ENCODE results near the gene IRF8. TPM values are rescaled to one million over a fixed set of nuclear protein-coding genes. Genes with fewer than 3 reads are reported as not detected.

IRF8 gene
- total RNA-seq, 1 experiment from 2014 or later: 0.28 TPM

DNA sequence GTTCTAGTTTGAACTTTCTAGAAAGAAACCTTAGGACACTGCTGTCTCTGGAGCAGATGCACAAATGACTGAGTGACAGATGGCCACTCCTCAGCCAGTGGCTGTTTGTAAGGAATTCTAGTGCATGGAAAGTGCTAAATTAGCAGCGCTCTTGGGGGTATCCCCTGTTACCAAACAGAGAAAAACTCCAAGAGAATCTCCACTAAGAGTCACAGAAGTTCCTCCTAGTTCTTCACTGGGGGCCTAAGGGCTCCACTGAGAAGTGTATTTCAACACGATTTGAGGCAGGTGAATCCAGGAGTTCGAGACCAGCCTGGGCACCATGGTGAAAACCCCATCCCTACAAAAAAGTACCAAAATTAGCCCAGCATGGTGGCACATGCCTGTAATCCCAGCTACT is 18.1 kb upstream of the IRF8 start:
- no peak overlapping the region for H3K27ac ChIP-seq (ENCODE audit: insufficient read length, low read depth, low read length)
- no CpG with 5 or more reads among the region's 3 CpGs for WGBS (ENCODE audit: extremely low coverage, insufficient read length, low lambda C conversion rate)
- no peak overlapping the region for H2BK120ac ChIP-seq (ENCODE audit: low read depth, low read length, poor library complexity, severe bottlenecking)
- no peak overlapping the region for H4K5ac ChIP-seq (ENCODE audit: insufficient read length, low read depth, low read length)
- H2AFZ ChIP-seq (ENCODE audit: low read length): no peak overlapping the region
- no peaks in the 10 kb centered on the region for H3K27me3 ChIP-seq (ENCODE audit: insufficient read depth, low read length)
- H3K79me1 ChIP-seq (ENCODE audit: insufficient read depth, low read depth, low read length, poor library complexity, severe bottlenecking): no peaks in the 10 kb centered on the region
- no peak overlapping the region for H2AK5ac ChIP-seq (ENCODE audit: insufficient read length, low read length)
- H3K4me1 Mint-ChIP-seq: no peaks in the 10 kb centered on the region
- H3K9ac ChIP-seq (ENCODE audit: extremely low read depth, insufficient read length, low read length): no peak overlapping the region
- no peak overlapping the region for H3K4me2 ChIP-seq (ENCODE audit: insufficient read depth, insufficient read length, low read length)
- DNase-seq: no peak
- H3K4ac ChIP-seq (ENCODE audit: low read depth, low read length): no peak overlapping the region
- H2BK20ac ChIP-seq (ENCODE audit: low read depth, low read length, poor library complexity, severe bottlenecking): no peak overlapping the region
- TF ChIP-seq, protein P1, sequence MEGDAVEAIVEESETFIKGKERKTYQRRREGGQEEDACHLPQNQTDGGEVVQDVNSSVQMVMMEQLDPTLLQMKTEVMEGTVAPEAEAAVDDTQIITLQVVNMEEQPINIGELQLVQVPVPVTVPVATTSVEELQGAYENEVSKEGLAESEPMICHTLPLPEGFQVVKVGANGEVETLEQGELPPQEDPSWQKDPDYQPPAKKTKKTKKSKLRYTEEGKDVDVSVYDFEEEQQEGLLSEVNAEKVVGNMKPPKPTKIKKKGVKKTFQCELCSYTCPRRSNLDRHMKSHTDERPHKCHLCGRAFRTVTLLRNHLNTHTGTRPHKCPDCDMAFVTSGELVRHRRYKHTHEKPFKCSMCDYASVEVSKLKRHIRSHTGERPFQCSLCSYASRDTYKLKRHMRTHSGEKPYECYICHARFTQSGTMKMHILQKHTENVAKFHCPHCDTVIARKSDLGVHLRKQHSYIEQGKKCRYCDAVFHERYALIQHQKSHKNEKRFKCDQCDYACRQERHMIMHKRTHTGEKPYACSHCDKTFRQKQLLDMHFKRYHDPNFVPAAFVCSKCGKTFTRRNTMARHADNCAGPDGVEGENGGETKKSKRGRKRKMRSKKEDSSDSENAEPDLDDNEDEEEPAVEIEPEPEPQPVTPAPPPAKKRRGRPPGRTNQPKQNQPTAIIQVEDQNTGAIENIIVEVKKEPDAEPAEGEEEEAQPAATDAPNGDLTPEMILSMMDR (conservative IDR thresholded peaks at IDR 0.05): no peak
- H3K9me3 Mint-ChIP-seq: no peaks in the 10 kb centered on the region
- H4K91ac ChIP-seq (ENCODE audit: insufficient read length, low read depth, low read length): no peak overlapping the region
- no peak overlapping the region for H2BK15ac ChIP-seq (ENCODE audit: low read depth, low read length)
- H3K56ac ChIP-seq (ENCODE audit: insufficient read length, low read depth, low read length): no peak overlapping the region
- H3K14ac ChIP-seq (ENCODE audit: insufficient read depth, low read length): no peak overlapping the region
- H2BK12ac ChIP-seq (ENCODE audit: insufficient read length, low read depth, low read length): no peak overlapping the region
- no peaks in the 10 kb centered on the region for H3K79me2 ChIP-seq (ENCODE audit: insufficient read depth, low read length)
- no peak overlapping the region for H3K23ac ChIP-seq (ENCODE audit: insufficient read length, low read depth, low read length)
- no peak overlapping the region for H3T11ph ChIP-seq (ENCODE audit: low read length)
- no peak overlapping the region for H3K27ac Mint-ChIP-seq
- no peak overlapping the region for H4K8ac ChIP-seq (replicated peaks; ENCODE audit: insufficient read length, low read depth, low read length)
- no peak overlapping the region for H3K4me3 Mint-ChIP-seq
- H3K23me2 ChIP-seq (ENCODE audit: insufficient read length, low read depth, low read length, poor library complexity, severe bottlenecking): no peaks in the 10 kb centered on the region
- H3K9me3 ChIP-seq (ENCODE audit: control insufficient read depth, low read depth, low read length): no peaks in the 10 kb centered on the region
- no peaks in the 10 kb centered on the region for H3K4me1 ChIP-seq (ENCODE audit: insufficient read depth, low read length)
- no peaks in the 10 kb centered on the region; a peak in 1 of 7 replicates for H3K36me3 Mint-ChIP-seq (ENCODE audit: insufficient read depth in 1 of 3, low read depth in 3 of 3)
- H2BK5ac ChIP-seq (ENCODE audit: insufficient read length, low read length): no peak overlapping the region
- no peaks in the 10 kb centered on the region for H4K20me1 ChIP-seq (ENCODE audit: control insufficient read depth, insufficient read depth, insufficient read length)
- H3K18ac ChIP-seq (ENCODE audit: insufficient read length, low read depth, low read length): no peak overlapping the region
- H3K27me3 Mint-ChIP-seq (ENCODE audit: low read depth): peaks cover 61% of the 10 kb centered on the region

All from H9 (cell line).